OCI-LY3 (cell line): Measurements from ENCODE around the gene IFT57.
A peak's percentile ranks its signal among the peaks of the same experiment; 100 is the strongest.
"Not testable (repeated sequence)": the region's sequence is repeated elsewhere in the genome, so short reads cannot be mapped to it uniquely, and the experiment has no call there.

ENCODE experiments used
- H2AFZ ChIP-seq: fragments of 200-600, 300-600 bp; shearing (Covaris generic); 2 replicates; pipeline ENCODE4 v1.6.0; 2014; ENCODE audit warnings: antibody characterized with exemption, low read depth, low read length
- H3K27ac ChIP-seq: fragments of 200-600, 300-600 bp; sonication (generic); 2 replicates; pipeline ENCODE4 v1.5.1; 2014; ENCODE audit warnings: mild to moderate bottlenecking, low read length, moderate library complexity, mixed read lengths
- H3K27me3 ChIP-seq: fragments of 200-600, 300-600 bp; sonication (generic); 2 replicates; pipeline ENCODE4 v1.6.1; 2014; ENCODE audit warnings: low read depth, low read length, mixed read lengths
- H3K36me3 ChIP-seq: fragments of 200-600, 300-600 bp; sonication (generic); replicated peaks from 2 replicates; pipeline ENCODE3; 2014; ENCODE audit warnings: low read depth, low read length, mixed read lengths
- H3K4me1 ChIP-seq: fragments of 300-600, 200-600 bp; sonication (generic); 2 replicates; pipeline ENCODE4 v1.6.1; 2014; ENCODE audit warnings: low read length, mixed read lengths
- H3K4me2 ChIP-seq: fragments of 200-600, 300-600 bp; sonication (generic); 2 replicates; pipeline ENCODE4 v1.6.1; 2014; ENCODE audit warnings: low read length, mixed read lengths
- H3K4me3 ChIP-seq: fragments of 300-600, 200-600 bp; sonication (generic); 2 replicates; pipeline ENCODE4 v1.5.1; 2014; ENCODE audit warnings: antibody characterized with exemption, mild to moderate bottlenecking, low read length, moderate library complexity
- H3K79me2 ChIP-seq: fragments of 300-600, 200-600 bp; shearing (Covaris generic); 2 replicates; pipeline ENCODE4 v1.6.1; 2014; ENCODE audit warnings: mild to moderate bottlenecking, low read length, mixed read lengths
- H3K9ac ChIP-seq: fragments of 300-600, 200-600 bp; shearing (Covaris generic); 2 replicates; pipeline ENCODE4 v1.6.0; 2014; ENCODE audit warnings: mild to moderate bottlenecking, low read length, moderate library complexity
- H3K9me3 ChIP-seq: fragments of 200-600, 300-600 bp; shearing (Covaris generic); 2 replicates; pipeline ENCODE4 v1.6.1; 2014; ENCODE audit warnings: low read length, mixed read lengths; ENCODE audit not compliant: insufficient read depth
- H4K20me1 ChIP-seq: fragments of 200-600, 300-600 bp; sonication (generic); 2 replicates; pipeline ENCODE4 v1.6.1; 2016; ENCODE audit warnings: low read length, mixed read lengths; ENCODE audit not compliant: insufficient read depth
- CTCF ChIP-seq: fragments of 200-600, 300-600 bp; sonication (generic); IDR thresholded peaks from 2 replicates; pipeline ENCODE4 v1.5.1; 2014; ENCODE audit warnings: antibody characterized with exemption, low read length, low read depth
- EZH2phosphoT487 ChIP-seq: fragments of 200-600 bp; shearing (Covaris generic); IDR thresholded peaks from 2 replicates; pipeline ENCODE4 v1.6.1; 2018; ENCODE audit warnings: antibody characterized with exemption, mixed run types, low read depth

The IFT57 gene, protein sequence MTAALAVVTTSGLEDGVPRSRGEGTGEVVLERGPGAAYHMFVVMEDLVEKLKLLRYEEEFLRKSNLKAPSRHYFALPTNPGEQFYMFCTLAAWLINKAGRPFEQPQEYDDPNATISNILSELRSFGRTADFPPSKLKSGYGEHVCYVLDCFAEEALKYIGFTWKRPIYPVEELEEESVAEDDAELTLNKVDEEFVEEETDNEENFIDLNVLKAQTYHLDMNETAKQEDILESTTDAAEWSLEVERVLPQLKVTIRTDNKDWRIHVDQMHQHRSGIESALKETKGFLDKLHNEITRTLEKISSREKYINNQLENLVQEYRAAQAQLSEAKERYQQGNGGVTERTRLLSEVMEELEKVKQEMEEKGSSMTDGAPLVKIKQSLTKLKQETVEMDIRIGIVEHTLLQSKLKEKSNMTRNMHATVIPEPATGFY

GRCh38 chr3:108221911-108222852 lies at the start of gene IFT57:
IFT57 (minus strand) TSS chr3:108222424; CDS start chr3:108222322, 102 bp downstream.
- Histone ChIP-seq H4K20me1 (no peaks in the 10 kb centered on the region), H3K9ac (peak within 1 kb of the TSS; percentile 74), H3K4me2 (peak within 1 kb of the TSS; percentile 91), H3K27ac (peak within 1 kb of the TSS; percentile 73), H2AFZ (peak within 1 kb of the TSS; percentile 87), H3K9me3 (no peaks in the 10 kb centered on the region), H3K79me2 (peaks cover 27% of the 10 kb centered on the region), H3K36me3 (no peaks in the 10 kb centered on the region), H3K4me3 (peak within 1 kb of the TSS; percentile 89), H3K27me3 (no peaks in the 10 kb centered on the region), H3K4me1 (peaks cover 50% of the 10 kb centered on the region)
- no peak for TF ChIP-seq EZH2phosphoT487
- TF ChIP-seq CTCF = no peak

- H3K4me1 ChIP-seq = no peaks in the 10 kb centered on the region
- TF ChIP-seq CTCF = no peak
- TF ChIP-seq EZH2phosphoT487 = no peak
- no peak overlapping the region for H2AFZ ChIP-seq
- H3K27ac ChIP-seq = no peak overlapping the region
- no peaks in the 10 kb centered on the region for H3K27me3 ChIP-seq
- H3K36me3 ChIP-seq = peaks cover 9% of the 10 kb centered on the region
- no peaks in the 10 kb centered on the region for H3K79me2 ChIP-seq
- H3K4me2 ChIP-seq = no peak overlapping the region
- H3K9ac ChIP-seq = no peak overlapping the region
- H4K20me1 ChIP-seq = no peaks in the 10 kb centered on the region
- H3K9me3 ChIP-seq = peaks cover 4% of the 10 kb centered on the region; the same call in 1 of the 2 replicates
- no peak overlapping the region for H3K4me3 ChIP-seq
Measured at GRCh38 chr3:108271626-108272025, 49.4 kb upstream of the IFT57 start.

GRCh38 chr3:108268235-108268634 lies 46.0 kb upstream of the IFT57 start:
- not testable (repeated sequence) for H3K79me2 ChIP-seq, H3K36me3 ChIP-seq, H3K9me3 ChIP-seq

GRCh38 chr3:108264534-108265298 lies 42.5 kb upstream of the IFT57 start:
- H3K27ac ChIP-seq, H3K79me2 ChIP-seq, H3K4me1 ChIP-seq, H3K36me3 ChIP-seq, H4K20me1 ChIP-seq, H3K9ac ChIP-seq, H3K4me3 ChIP-seq, H3K4me2 ChIP-seq, H2AFZ ChIP-seq, H3K9me3 ChIP-seq, H3K27me3 ChIP-seq: not testable (repeated sequence)

More at GRCh38 chr3:108268235-108268634, 46.0 kb upstream of the IFT57 start:
- H3K27ac ChIP-seq, H3K4me3 ChIP-seq, H3K9ac ChIP-seq, H3K4me2 ChIP-seq, H3K27me3 ChIP-seq, H3K4me1 ChIP-seq, H2AFZ ChIP-seq, H4K20me1 ChIP-seq: not testable (repeated sequence)
